CD14-positive monocyte (primary cell): ENCODE data around the gene ASCC2. TPM values are rescaled to one million over a fixed set of nuclear protein-coding genes. Genes with fewer than 3 reads are reported as not detected.

Experiments
- DNase-seq, 3 donors: peaks; one replicate each; pipeline ENCODE4 v3.0.0-alpha.2; 2011 to 2022
- H2AFZ ChIP-seq: 2 replicates; pipeline ENCODE4 v1.6.0; 2012; ENCODE audit warnings: mild to moderate bottlenecking, low read depth, low read length, inconsistent platforms; ENCODE audit not compliant: insufficient read depth, poor library complexity, severe bottlenecking
- H3K27ac ChIP-seq, 2 donors: 1 replicate in 1 of 2; 2 replicates in 1 of 2; pipeline ENCODE4 v1.5.1; 2012 to 2013; ENCODE audit warnings: low read length in 2 of 2, control low read depth in 1 of 2, inconsistent platforms in 1 of 2, low read depth in 1 of 2, mild to moderate bottlenecking in 1 of 2
- H3K27me3 ChIP-seq, 2 donors: one replicate each; pipeline versions ENCODE4 v1.6.0 to v1.6.1; 2011 to 2013; ENCODE audit warnings: low read length in 2 of 2; ENCODE audit not compliant: control insufficient read depth in 2 of 2, insufficient read depth in 2 of 2
- H3K36me3 ChIP-seq, 2 donors: replicated peaks in 1 of 2; 1 replicate in 1 of 2; 2 replicates in 1 of 2; pipeline versions ENCODE4 v1.5.1 to v1.6.1; 2012 to 2013; ENCODE audit warnings: low read length in 2 of 2, control low read depth in 1 of 2, inconsistent platforms in 1 of 2, mild to moderate bottlenecking in 1 of 2; ENCODE audit not compliant: insufficient read depth in 2 of 2, control insufficient read depth in 1 of 2
- H3K4me1 ChIP-seq, 2 donors: 1 replicate in 1 of 2; 2 replicates in 1 of 2; pipeline versions ENCODE4 v1.5.1 to v1.6.1; 2012 to 2013; ENCODE audit warnings: low read length in 2 of 2, control low read depth in 1 of 2, inconsistent platforms in 1 of 2, mild to moderate bottlenecking in 1 of 2, moderate library complexity in 1 of 2; ENCODE audit not compliant: insufficient read depth in 2 of 2, control insufficient read depth in 1 of 2
- H3K4me2 ChIP-seq: replicated peaks from 2 replicates; pipeline ENCODE3; 2012; ENCODE audit warnings: low read length, moderate library complexity, mild to moderate bottlenecking; ENCODE audit not compliant: poor library complexity, severe bottlenecking; ENCODE audit errors: extremely low read depth
- H3K4me3 ChIP-seq, 3 experiments: fragments of 200-600 bp in 1 of 3; sonication (generic) in 1 of 3; replicated peaks in 1 of 3; 1 replicate in 2 of 3; 2 replicates in 1 of 3; pipeline ENCODE4 v1.5.1; 2011 to 2013; ENCODE audit warnings: low read length in 3 of 3, mild to moderate bottlenecking in 3 of 3, control low read depth in 2 of 3, low read depth in 2 of 3, inconsistent platforms in 1 of 3, moderate library complexity in 1 of 3
- H3K79me2 ChIP-seq: 2 replicates; pipeline ENCODE4 v1.6.0; 2012; ENCODE audit warnings: mild to moderate bottlenecking, control low read depth, inconsistent platforms, low read length, moderate library complexity; ENCODE audit not compliant: insufficient read depth
- H3K9ac ChIP-seq: 2 replicates; pipeline ENCODE4 v1.6.0; 2017; ENCODE audit warnings: low read length, mild to moderate bottlenecking; ENCODE audit not compliant: insufficient read depth, poor library complexity, severe bottlenecking
- H3K9me3 ChIP-seq, 2 donors: replicated peaks in 1 of 2; 1 replicate in 1 of 2; 2 replicates in 1 of 2; pipeline versions ENCODE4 v1.5.1 to v1.6.1; 2012 to 2013; ENCODE audit warnings: low read length in 2 of 2, control low read depth in 1 of 2; ENCODE audit not compliant: control insufficient read depth in 1 of 2, insufficient read depth in 1 of 2
- H4K20me1 ChIP-seq: 2 replicates; pipeline ENCODE4 v1.6.0; 2012; ENCODE audit warnings: mild to moderate bottlenecking, low read length, control low read depth, moderate library complexity; ENCODE audit not compliant: insufficient read depth
- H3K27ac Mint-ChIP-seq, 7 donors: one replicate each; pipeline ENCODE4 v1.8.0; 2020; ENCODE audit warnings: mild to moderate bottlenecking in 7 of 7, mixed read lengths in 7 of 7, moderate library complexity in 6 of 7, inconsistent platforms in 2 of 7
- H3K27me3 Mint-ChIP-seq, 3 donors: one replicate each; pipeline ENCODE4 v1.8.0; 2021 to 2022; ENCODE audit warnings: low read depth in 3 of 3, mild to moderate bottlenecking in 3 of 3, mixed read lengths in 3 of 3, moderate library complexity in 3 of 3, inconsistent platforms in 1 of 3
- H3K36me3 Mint-ChIP-seq, 2 donors: one replicate each; pipeline ENCODE4 v1.8.0; 2020; ENCODE audit warnings: mixed read lengths in 2 of 2, inconsistent platforms in 1 of 2, mild to moderate bottlenecking in 1 of 2
- H3K4me1 Mint-ChIP-seq: one replicate; pipeline ENCODE4 v1.8.0; 2020; ENCODE audit warnings: mild to moderate bottlenecking, mixed read lengths
- H3K4me3 Mint-ChIP-seq, 2 donors: one replicate each; pipeline ENCODE4 v1.8.0; 2020; ENCODE audit warnings: mild to moderate bottlenecking in 2 of 2, mixed read lengths in 2 of 2, moderate library complexity in 1 of 2
- H3K9me3 Mint-ChIP-seq, 7 donors: one replicate each; pipeline ENCODE4 v1.8.0; 2020 to 2022; ENCODE audit warnings: mixed read lengths in 7 of 7, mild to moderate bottlenecking in 6 of 7, moderate library complexity in 6 of 7, inconsistent platforms in 2 of 7
- WGBS: methylation state at CpG from one replicate; pipeline ENCODE4 v1.1.5; 2013; ENCODE audit warnings: missing lambda C conversion rate; ENCODE audit not compliant: insufficient coverage; 5-methylcytosine and 5-hydroxymethylcytosine counted together
- intact Hi-C, 2 donors: fragments of 100-400 bp; cut with micrococcal nuclease; formaldehyde crosslinking; loops; one replicate each; pipeline versions ENCODE4 v1.15.0 to v1.15.1; 2023
- polyA plus RNA-seq, 3 donors: library from polyadenylated mRNA; depleted of rRNA in 1 of 3; unstranded in 2 of 3; stranded (reverse) in 1 of 3; fragments of 300-500 nt in 2 of 3; fragments of >200 nt in 1 of 3; fragmentation: Illumina TruSeq in 2 of 3; gene quantifications; 1 replicate in 2 of 3; 2 replicates in 1 of 3; pipeline ENCODE4 v1.2.3, GENCODE V29; 2012 to 2021
- TF ChIP-seq, protein P1 (sequence below): fragments of 200-600 bp; IDR thresholded peaks from one replicate; pipeline ENCODE4 v1.8.0; 2022; ENCODE audit warnings: antibody characterized with exemption, mild to moderate bottlenecking

Gene ASCC2
- polyA plus RNA-seq, 3 donors: 23.8 to 77.2 (median 39.6) TPM

GRCh38 chr22:29877620-29878019 lies 39.5 kb upstream of the ASCC2 start:
- Histone ChIP-seq H3K4me2 (no peak overlapping the region), H3K4me1 (peaks cover 17 to 18% of the 10 kb centered on the region in 2 donors), H3K9me3 (no peaks in the 10 kb centered on the region), H4K20me1 (no peaks in the 10 kb centered on the region), H3K36me3 (no peaks in the 10 kb centered on the region), H2AFZ (no peak overlapping the region), H3K4me3 (no peak overlapping the region), H3K27ac (no peak overlapping the region), H3K79me2 (peaks cover under 1% of the 10 kb centered on the region), H3K9ac (no peak overlapping the region), H3K27me3 (no peaks in the 10 kb centered on the region)
- Mint-ChIP-seq H3K27ac (no peak overlapping the region), H3K27me3 (peaks cover 0 to 5% (median 3%) of the 10 kb centered on the region in 3 donors), H3K4me1 (peaks cover 24% of the 10 kb centered on the region), H3K36me3 (no peaks in the 10 kb centered on the region), H3K9me3 (peaks cover 0 to 2% (median 0%) of the 10 kb centered on the region in 7 donors), H3K4me3 (no peak overlapping the region)
- TF ChIP-seq, protein P1, sequence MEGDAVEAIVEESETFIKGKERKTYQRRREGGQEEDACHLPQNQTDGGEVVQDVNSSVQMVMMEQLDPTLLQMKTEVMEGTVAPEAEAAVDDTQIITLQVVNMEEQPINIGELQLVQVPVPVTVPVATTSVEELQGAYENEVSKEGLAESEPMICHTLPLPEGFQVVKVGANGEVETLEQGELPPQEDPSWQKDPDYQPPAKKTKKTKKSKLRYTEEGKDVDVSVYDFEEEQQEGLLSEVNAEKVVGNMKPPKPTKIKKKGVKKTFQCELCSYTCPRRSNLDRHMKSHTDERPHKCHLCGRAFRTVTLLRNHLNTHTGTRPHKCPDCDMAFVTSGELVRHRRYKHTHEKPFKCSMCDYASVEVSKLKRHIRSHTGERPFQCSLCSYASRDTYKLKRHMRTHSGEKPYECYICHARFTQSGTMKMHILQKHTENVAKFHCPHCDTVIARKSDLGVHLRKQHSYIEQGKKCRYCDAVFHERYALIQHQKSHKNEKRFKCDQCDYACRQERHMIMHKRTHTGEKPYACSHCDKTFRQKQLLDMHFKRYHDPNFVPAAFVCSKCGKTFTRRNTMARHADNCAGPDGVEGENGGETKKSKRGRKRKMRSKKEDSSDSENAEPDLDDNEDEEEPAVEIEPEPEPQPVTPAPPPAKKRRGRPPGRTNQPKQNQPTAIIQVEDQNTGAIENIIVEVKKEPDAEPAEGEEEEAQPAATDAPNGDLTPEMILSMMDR: no peak
- 0% methylated on average over 1 of the region's 2 CpGs for WGBS
- peak in 2 of 3 donors; percentile 26 to 63 for DNase-seq
- intact Hi-C loops: no loop called here

- no peak overlapping the region for H3K4me3 Mint-ChIP-seq
- DNase-seq: no peak
- WGBS: no CpG with 5 or more reads among the region's 2 CpGs
- Histone ChIP-seq H3K36me3 (no peaks in the 10 kb centered on the region), H3K4me3 (no peak overlapping the region), H3K9ac (no peak overlapping the region), H3K9me3 (no peaks in the 10 kb centered on the region), H3K27me3 (no peaks in the 10 kb centered on the region), H2AFZ (no peak overlapping the region), H3K27ac (no peak overlapping the region), H3K4me2 (no peak overlapping the region), H4K20me1 (no peaks in the 10 kb centered on the region), H3K79me2 (no peaks in the 10 kb centered on the region), H3K4me1 (peaks cover 26 to 27% of the 10 kb centered on the region in 2 donors)
- TF ChIP-seq, protein P1: no peak
- H3K9me3 Mint-ChIP-seq: peaks cover 0 to 2% (median 0%) of the 10 kb centered on the region in 7 donors
- no peaks in the 10 kb centered on the region for H3K36me3 Mint-ChIP-seq
- peaks cover 34% of the 10 kb centered on the region for H3K4me1 Mint-ChIP-seq
- intact Hi-C loops: no loop called here
- peaks cover 0 to 5% (median 0%) of the 10 kb centered on the region in 3 donors for H3K27me3 Mint-ChIP-seq
- peak overlapping the region in 3 of 7 donors; percentile 18 to 45 (median 26) for H3K27ac Mint-ChIP-seq
These were observed 35.9 kb upstream of the ASCC2 start for GRCh38 chr22:29873943-29874342.
